ENCODE data around the gene VSIR.

The VSIR gene

GRCh38 chr10:71742301-71743088 lies 30.8 kb downstream of the VSIR start:
- no peak overlapping the region for H3K4me3 ChIP-seq (ENCODE audit: low read depth, low read length)
- no peak for TF ChIP-seq CTCF (IDR thresholded peaks at IDR 0.05; ENCODE audit: low read depth, low read length)
- peak; percentile 59 for TF ChIP-seq MAX (IDR thresholded peaks at IDR 0.05; ENCODE audit: low read depth, low read length)
- peak; percentile 49 for TF ChIP-seq MYC (IDR thresholded peaks at IDR 0.05; ENCODE audit: low read depth, low read length)
- peak; percentile 48 for DNase-seq (ENCODE audit: low read depth)

GRCh38 chr10:71741671-71742070 lies 31.6 kb downstream of the VSIR start:
- DNase-seq (ENCODE audit: low read depth) = no peak
- no peak for TF ChIP-seq POLR2A (IDR thresholded peaks at IDR 0.05; ENCODE audit: extremely low read depth, insufficient read length)
- TF ChIP-seq CTCF (IDR thresholded peaks at IDR 0.05; ENCODE audit: low read depth, low read length) = no peak
- TF ChIP-seq MAX (IDR thresholded peaks at IDR 0.05; ENCODE audit: low read depth, low read length) = no peak
- no peak for TF ChIP-seq MYC (IDR thresholded peaks at IDR 0.05; ENCODE audit: low read depth, low read length)

GRCh38 chr10:71741029-71741428 lies 32.3 kb downstream of the VSIR start:
- no peak overlapping the region for H3K4me3 ChIP-seq (ENCODE audit: low read depth, low read length)
- DNase-seq (ENCODE audit: low read depth) = no peak
- TF ChIP-seq MYC (IDR thresholded peaks at IDR 0.05; ENCODE audit: low read depth, low read length) (no peak), CTCF (IDR thresholded peaks at IDR 0.05; ENCODE audit: low read depth, low read length) (no peak), POLR2A (IDR thresholded peaks at IDR 0.05; ENCODE audit: extremely low read depth, insufficient read length) (no peak), MAX (IDR thresholded peaks at IDR 0.05; ENCODE audit: low read depth, low read length) (no peak)

More at GRCh38 chr10:71741671-71742070, 31.6 kb downstream of the VSIR start:
- no peak overlapping the region for H3K4me3 ChIP-seq (ENCODE audit: low read depth, low read length)

GRCh38 chr10:71740069-71740653 lies 33.2 kb downstream of the VSIR start:
- no peak overlapping the region for H3K4me3 ChIP-seq (ENCODE audit: low read depth, low read length)
- TF ChIP-seq MYC (IDR thresholded peaks at IDR 0.05; ENCODE audit: low read depth, low read length) (no peak), MAX (IDR thresholded peaks at IDR 0.05; ENCODE audit: low read depth, low read length) (no peak), CTCF (IDR thresholded peaks at IDR 0.05; ENCODE audit: low read depth, low read length) (no peak), POLR2A (IDR thresholded peaks at IDR 0.05; ENCODE audit: extremely low read depth, insufficient read length) (no peak)
- no peak for DNase-seq (ENCODE audit: low read depth)

GRCh38 chr10:71739358-71739900 lies 33.9 kb downstream of the VSIR start:
- no peak overlapping the region for H3K4me3 ChIP-seq (ENCODE audit: low read depth, low read length)
- TF ChIP-seq POLR2A (IDR thresholded peaks at IDR 0.05; ENCODE audit: extremely low read depth, insufficient read length) = no peak
- TF ChIP-seq MAX (IDR thresholded peaks at IDR 0.05; ENCODE audit: low read depth, low read length) = no peak
- TF ChIP-seq CTCF (IDR thresholded peaks at IDR 0.05; ENCODE audit: low read depth, low read length) = no peak
- TF ChIP-seq MYC (IDR thresholded peaks at IDR 0.05; ENCODE audit: low read depth, low read length) = no peak
- no peak for DNase-seq (ENCODE audit: low read depth)
